Measurements from ENCODE around the gene SATB1. TPM values are rescaled to one million over a fixed set of nuclear protein-coding genes. Genes with fewer than 3 reads are reported as not detected.

The SATB1 gene
- total and polyA plus RNA-seq, 2 experiments from 2014 or later, result 17.4 to 28.9 TPM

GRCh38 chr3:18403061-18403460, 22.1 kb downstream of the SATB1 start (continued):
- TF ChIP-seq ZNF462 (CRISPR knock-in tag; IDR thresholded peaks at IDR 0.05) (no peak), ZNF331 (CRISPR knock-in tag; IDR thresholded peaks at IDR 0.05; ENCODE audit: low read depth) (no peak)

- H3K4me1 Mint-ChIP-seq, result peaks cover 8% of the 10 kb centered on the region; the same call in 1 of the 3 replicates
- no peak for DNase-seq (ENCODE audit: low spot score)
- Histone ChIP-seq H3K4me2 (no peak overlapping the region), H2AFZ (no peak overlapping the region), H3K79me2 (replicated peaks; ENCODE audit: insufficient read depth) (no peaks in the 10 kb centered on the region), H3K4me3 (no peak overlapping the region), H4K20me1 (replicated peaks; ENCODE audit: insufficient read depth) (no peaks in the 10 kb centered on the region), H3K9me2 (ENCODE audit: insufficient read depth) (no peaks in the 10 kb centered on the region), H3K27ac (ENCODE audit: low read depth) (no peak overlapping the region), H3K4me1 (ENCODE audit: insufficient read depth) (no peaks in the 10 kb centered on the region), H3K36me3 (ENCODE audit: insufficient read depth) (no peaks in the 10 kb centered on the region), H3K27me3 (ENCODE audit: insufficient read depth) (no peaks in the 10 kb centered on the region), H3F3A (replicated peaks; ENCODE audit: low read depth) (no peaks in the 10 kb centered on the region)
- no peaks in the 10 kb centered on the region for H3K36me3 Mint-ChIP-seq (ENCODE audit: low read depth)
- no peak for ATAC-seq
- TF ChIP-seq EZH2 (IDR thresholded peaks at IDR 0.05; ENCODE audit: low read depth, unreplicated experiment), result no peak
- no peak for TF ChIP-seq REST (IDR thresholded peaks at IDR 0.05; ENCODE audit: unreplicated experiment)
- TF ChIP-seq ZNF114 (CRISPR knock-in tag; IDR thresholded peaks at IDR 0.05), result no peak
- H3K4me3 Mint-ChIP-seq, result no peak overlapping the region
- H3K27me3 Mint-ChIP-seq (ENCODE audit: insufficient read depth, low read depth, poor library complexity), result peaks cover 1% of the 10 kb centered on the region
- H3K9me3 Mint-ChIP-seq, result no peaks in the 10 kb centered on the region; the same call in 2 of the 3 replicates
- H3K27ac Mint-ChIP-seq, result no peak overlapping the region; the same call in 1 of the 2 replicates
Observed at GRCh38 chr3:18402239-18402799, 22.8 kb downstream of the SATB1 start.
